LNCaP clone FGC (cell line): Measurements from ENCODE around the gene NANOS3.
"Not testable (repeated sequence)": the region's sequence is repeated elsewhere in the genome, so short reads cannot be mapped to it uniquely, and the experiment has no call there.

Experiments used
- DNase-seq: peaks from one replicate; pipeline ENCODE4 v3.0.0-alpha.2; 2011; ENCODE audit warnings: low read depth
- H3K4me3 ChIP-seq: 2 replicates; pipeline ENCODE4 v1.5.1; 2011; ENCODE audit warnings: mild to moderate bottlenecking, low read depth, low read length, control low read depth
- CTCF ChIP-seq: IDR thresholded peaks from 2 replicates; pipeline ENCODE4 v1.5.1; 2012; ENCODE audit warnings: mild to moderate bottlenecking; ENCODE audit not compliant: control insufficient read depth, insufficient read depth; ENCODE audit errors: extremely low read depth

The NANOS3 gene

GRCh38 chr19:13850910-13851733 lies 25.8 kb upstream of the NANOS3 start:
- TF ChIP-seq CTCF = no peak
- no peak overlapping the region for H3K4me3 ChIP-seq
- DNase-seq = no peak

GRCh38 chr19:13851734-13852114 lies 25.2 kb upstream of the NANOS3 start:
- H3K4me3 ChIP-seq, DNase-seq: not testable (repeated sequence)

GRCh38 chr19:13852171-13852707 lies 24.7 kb upstream of the NANOS3 start:
- not testable (repeated sequence) for DNase-seq, H3K4me3 ChIP-seq

- no peak for DNase-seq
- no peak overlapping the region for H3K4me3 ChIP-seq
- TF ChIP-seq CTCF = no peak
Observed at GRCh38 chr19:13856497-13856896, 20.4 kb upstream of the NANOS3 start.

GRCh38 chr19:13859361-13859880 lies 17.5 kb upstream of the NANOS3 start:
- TF ChIP-seq CTCF = no peak
- H3K4me3 ChIP-seq = no peak overlapping the region
- no peak for DNase-seq

GRCh38 chr19:13860679-13861391 lies 16.1 kb upstream of the NANOS3 start:
- DNase-seq = no peak
- H3K4me3 ChIP-seq = no peak overlapping the region
- no peak for TF ChIP-seq CTCF

- H3K4me3 ChIP-seq = no peak overlapping the region
- no peak for DNase-seq
- TF ChIP-seq CTCF = no peak
Observed at GRCh38 chr19:13861392-13861713, 15.6 kb upstream of the NANOS3 start.
